ENCODE measurements around the gene NAB2. TPM values are rescaled to one million over a fixed set of nuclear protein-coding genes. Genes with fewer than 3 reads are reported as not detected.

The NAB2 gene
- polyA plus RNA-seq, 3 donors, result 1.00 to 8.3 (median 2.7) TPM

DNA sequence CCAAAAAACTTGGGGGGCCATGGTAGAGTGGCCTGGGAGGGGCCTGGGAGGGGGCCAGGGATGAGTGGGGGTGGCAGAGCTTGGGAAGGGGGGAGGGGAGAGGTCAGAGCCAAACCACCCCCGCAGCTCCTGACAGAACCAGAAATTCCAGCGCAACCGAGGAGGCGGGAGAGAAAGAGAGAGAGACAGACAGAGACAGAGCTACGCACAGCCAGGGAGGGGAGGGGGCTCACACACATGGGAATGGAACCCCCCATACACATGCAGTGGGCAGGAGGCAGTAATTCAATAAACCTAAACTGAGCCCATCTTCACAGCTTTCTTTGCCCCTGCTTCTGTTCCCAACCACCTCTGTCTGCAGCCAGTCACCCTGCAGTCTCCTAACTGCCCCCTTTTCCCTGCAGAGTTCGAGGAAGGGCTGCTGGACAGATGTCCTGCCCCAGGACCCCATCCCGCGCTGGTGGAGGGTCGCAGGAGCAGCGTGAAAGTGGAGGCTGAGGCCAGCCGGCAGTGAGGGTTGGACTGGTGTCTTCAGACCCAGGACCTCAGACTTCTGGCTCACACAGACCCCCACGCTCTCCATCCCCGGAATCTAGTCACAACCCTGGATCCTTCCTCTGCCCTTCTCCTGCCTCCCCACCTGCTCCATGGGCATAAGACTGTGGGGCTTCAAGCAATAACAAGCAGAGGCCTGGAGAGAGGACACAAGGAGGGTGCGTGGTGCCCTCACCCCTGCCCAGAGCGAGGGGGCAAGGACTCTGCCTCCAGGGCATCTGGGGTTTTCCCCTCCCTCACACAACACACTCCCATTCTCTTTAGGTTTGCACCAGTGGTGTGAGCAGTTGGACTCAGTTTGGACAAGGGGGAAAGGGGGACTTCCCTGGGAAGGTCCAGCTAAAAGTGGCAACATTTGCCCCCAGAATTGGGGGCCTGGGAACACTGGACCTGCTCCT, 5.6 kb downstream of the NAB2 start:
- Histone ChIP-seq H3K4me1 (ENCODE audit: control insufficient read depth in 1 of 2, insufficient read depth in 2 of 2, low read length in 2 of 2) (peaks cover 31 to 39% of the 10 kb centered on the region in 2 donors), H3K4me3 (replicated peaks in 1 of 3; ENCODE audit: low read depth in 2 of 3, low read length in 3 of 3) (no peak overlapping the region), H3K36me3 (replicated peaks in 1 of 2; ENCODE audit: control insufficient read depth in 1 of 2, insufficient read depth in 2 of 2, low read length in 2 of 2) (peaks cover 52 to 57% of the 10 kb centered on the region in 2 donors), H3K9me3 (replicated peaks in 1 of 2; ENCODE audit: control insufficient read depth in 1 of 2, insufficient read depth in 1 of 2, low read length in 2 of 2) (no peaks in the 10 kb centered on the region), H3K79me2 (ENCODE audit: insufficient read depth, low read length) (peaks cover 6% of the 10 kb centered on the region), H2AFZ (ENCODE audit: insufficient read depth, low read depth, low read length, poor library complexity, severe bottlenecking) (no peak overlapping the region), H4K20me1 (ENCODE audit: insufficient read depth, low read length) (peaks cover 91% of the 10 kb centered on the region), H3K9ac (ENCODE audit: insufficient read depth, low read length, poor library complexity, severe bottlenecking) (no peak overlapping the region), H3K27me3 (ENCODE audit: control insufficient read depth in 2 of 2, insufficient read depth in 2 of 2, low read length in 2 of 2) (no peaks in the 10 kb centered on the region), H3K27ac (ENCODE audit: low read depth in 1 of 2, low read length in 2 of 2) (peak overlapping the region; percentile 13 to 48), H3K4me2 (replicated peaks; ENCODE audit: extremely low read depth, low read length, poor library complexity, severe bottlenecking) (peak overlapping the region; percentile 29)
- Mint-ChIP-seq H3K27me3 (ENCODE audit: low read depth in 3 of 3) (peaks cover 0 to 12% (median 5%) of the 10 kb centered on the region in 3 donors), H3K4me3 (peak overlapping the region in 1 of 2 donors; percentile 16), H3K4me1 (peaks cover 45% of the 10 kb centered on the region), H3K27ac (peak overlapping the region in 5 of 7 donors; percentile 9 to 68 (median 50)), H3K9me3 (no peaks in the 10 kb centered on the region), H3K36me3 (peaks cover 63 to 66% of the 10 kb centered on the region in 2 donors)
- TF ChIP-seq, protein P1, sequence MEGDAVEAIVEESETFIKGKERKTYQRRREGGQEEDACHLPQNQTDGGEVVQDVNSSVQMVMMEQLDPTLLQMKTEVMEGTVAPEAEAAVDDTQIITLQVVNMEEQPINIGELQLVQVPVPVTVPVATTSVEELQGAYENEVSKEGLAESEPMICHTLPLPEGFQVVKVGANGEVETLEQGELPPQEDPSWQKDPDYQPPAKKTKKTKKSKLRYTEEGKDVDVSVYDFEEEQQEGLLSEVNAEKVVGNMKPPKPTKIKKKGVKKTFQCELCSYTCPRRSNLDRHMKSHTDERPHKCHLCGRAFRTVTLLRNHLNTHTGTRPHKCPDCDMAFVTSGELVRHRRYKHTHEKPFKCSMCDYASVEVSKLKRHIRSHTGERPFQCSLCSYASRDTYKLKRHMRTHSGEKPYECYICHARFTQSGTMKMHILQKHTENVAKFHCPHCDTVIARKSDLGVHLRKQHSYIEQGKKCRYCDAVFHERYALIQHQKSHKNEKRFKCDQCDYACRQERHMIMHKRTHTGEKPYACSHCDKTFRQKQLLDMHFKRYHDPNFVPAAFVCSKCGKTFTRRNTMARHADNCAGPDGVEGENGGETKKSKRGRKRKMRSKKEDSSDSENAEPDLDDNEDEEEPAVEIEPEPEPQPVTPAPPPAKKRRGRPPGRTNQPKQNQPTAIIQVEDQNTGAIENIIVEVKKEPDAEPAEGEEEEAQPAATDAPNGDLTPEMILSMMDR (IDR thresholded peaks at IDR 0.05), result no peak
- 96% methylated on average over 8 of the region's 15 CpGs for WGBS (ENCODE audit: insufficient coverage)
- intact Hi-C loops (cut with micrococcal nuclease), result no loop called here
- DNase-seq, result no peak

GRCh38 chr12:57095440-57095839, 6.5 kb downstream of the NAB2 start:
- WGBS (ENCODE audit: insufficient coverage), result 80% methylated on average over 1 of the region's 3 CpGs
- H3K4me1 ChIP-seq (ENCODE audit: control insufficient read depth in 1 of 2, insufficient read depth in 2 of 2, low read length in 2 of 2), result peaks cover 21 to 30% of the 10 kb centered on the region in 2 donors
- intact Hi-C loops (cut with micrococcal nuclease), result no loop called here

More at GRCh38 chr12:57095440-57095839, 6.5 kb downstream of the NAB2 start:
- H3K36me3 Mint-ChIP-seq, result peaks cover 73 to 75% of the 10 kb centered on the region in 2 donors
- no peak overlapping the region for H2AFZ ChIP-seq (ENCODE audit: insufficient read depth, low read depth, low read length, poor library complexity, severe bottlenecking)
- H3K27ac Mint-ChIP-seq, result peak overlapping the region in 3 of 7 donors; percentile 54 to 78 (median 75)
- no peaks in the 10 kb centered on the region for H3K9me3 ChIP-seq (replicated peaks in 1 of 2; ENCODE audit: control insufficient read depth in 1 of 2, insufficient read depth in 1 of 2, low read length in 2 of 2)
- TF ChIP-seq, protein P1 (IDR thresholded peaks at IDR 0.05), result no peak
- H3K27me3 Mint-ChIP-seq (ENCODE audit: low read depth in 3 of 3), result peaks cover 0 to 10% (median 0%) of the 10 kb centered on the region in 3 donors
- H4K20me1 ChIP-seq (ENCODE audit: insufficient read depth, low read length), result peaks cover 99% of the 10 kb centered on the region
- H3K4me3 ChIP-seq (replicated peaks in 1 of 3; ENCODE audit: low read depth in 2 of 3, low read length in 3 of 3), result no peak overlapping the region
- no peaks in the 10 kb centered on the region for H3K9me3 Mint-ChIP-seq
- no peak overlapping the region for H3K4me3 Mint-ChIP-seq
- H3K36me3 ChIP-seq (replicated peaks in 1 of 2; ENCODE audit: control insufficient read depth in 1 of 2, insufficient read depth in 2 of 2, low read length in 2 of 2), result peaks cover 62 to 67% of the 10 kb centered on the region in 2 donors
- DNase-seq, result no peak
- H3K4me2 ChIP-seq (replicated peaks; ENCODE audit: extremely low read depth, low read length, poor library complexity, severe bottlenecking), result no peak overlapping the region
- peaks cover 41% of the 10 kb centered on the region for H3K4me1 Mint-ChIP-seq
- H3K27ac ChIP-seq (ENCODE audit: low read depth in 1 of 2, low read length in 2 of 2), result no peak overlapping the region
- no peak overlapping the region for H3K9ac ChIP-seq (ENCODE audit: insufficient read depth, low read length, poor library complexity, severe bottlenecking)
- peaks cover 7% of the 10 kb centered on the region for H3K79me2 ChIP-seq (ENCODE audit: insufficient read depth, low read length)
- H3K27me3 ChIP-seq (ENCODE audit: control insufficient read depth in 2 of 2, insufficient read depth in 2 of 2, low read length in 2 of 2), result no peaks in the 10 kb centered on the region
